ENCODE measurements around the gene LSM7. TPM values are rescaled to one million over a fixed set of nuclear protein-coding genes. Genes with fewer than 3 reads are reported as not detected.

LSM7 gene
- total and polyA plus RNA-seq, 8 donors: 59.3 to 104 (median 96.0) TPM

DNA sequence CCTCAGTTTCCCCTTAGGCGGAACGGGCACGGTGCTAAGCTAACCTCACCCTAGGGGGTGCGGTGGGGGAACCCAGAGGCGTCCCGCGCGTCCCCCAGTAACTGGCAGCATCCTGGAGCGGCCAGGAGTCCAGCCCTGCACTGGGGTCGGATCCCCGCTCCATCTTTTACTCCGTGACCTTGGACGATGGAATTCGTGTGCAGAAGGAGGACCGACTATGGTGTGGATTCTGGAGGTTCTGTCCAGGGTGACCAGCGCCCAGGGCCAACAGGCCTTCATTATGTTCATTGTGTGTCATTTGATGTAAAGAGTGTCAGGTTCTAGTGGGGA is 728 bp upstream of the LSM7 start:
- TF ChIP-seq, protein P1, sequence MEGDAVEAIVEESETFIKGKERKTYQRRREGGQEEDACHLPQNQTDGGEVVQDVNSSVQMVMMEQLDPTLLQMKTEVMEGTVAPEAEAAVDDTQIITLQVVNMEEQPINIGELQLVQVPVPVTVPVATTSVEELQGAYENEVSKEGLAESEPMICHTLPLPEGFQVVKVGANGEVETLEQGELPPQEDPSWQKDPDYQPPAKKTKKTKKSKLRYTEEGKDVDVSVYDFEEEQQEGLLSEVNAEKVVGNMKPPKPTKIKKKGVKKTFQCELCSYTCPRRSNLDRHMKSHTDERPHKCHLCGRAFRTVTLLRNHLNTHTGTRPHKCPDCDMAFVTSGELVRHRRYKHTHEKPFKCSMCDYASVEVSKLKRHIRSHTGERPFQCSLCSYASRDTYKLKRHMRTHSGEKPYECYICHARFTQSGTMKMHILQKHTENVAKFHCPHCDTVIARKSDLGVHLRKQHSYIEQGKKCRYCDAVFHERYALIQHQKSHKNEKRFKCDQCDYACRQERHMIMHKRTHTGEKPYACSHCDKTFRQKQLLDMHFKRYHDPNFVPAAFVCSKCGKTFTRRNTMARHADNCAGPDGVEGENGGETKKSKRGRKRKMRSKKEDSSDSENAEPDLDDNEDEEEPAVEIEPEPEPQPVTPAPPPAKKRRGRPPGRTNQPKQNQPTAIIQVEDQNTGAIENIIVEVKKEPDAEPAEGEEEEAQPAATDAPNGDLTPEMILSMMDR (IDR thresholded peaks at IDR 0.05): no peak
- Histone ChIP-seq H3K4me3 (peak overlapping the region; percentile 82 to 85), H3K36me3 (peaks cover 0 to 18% of the 10 kb centered on the region in 2 donors), H3K9me3 (no peaks in the 10 kb centered on the region), H3K27me3 (no peaks in the 10 kb centered on the region), H3K27ac (peak overlapping the region in 1 of 2 donors; percentile 86), H3K4me1 (peaks cover 15 to 75% of the 10 kb centered on the region in 2 donors)
- ATAC-seq: no peak
- intact Hi-C loops (cut with DNase I): no loop called here
- DNase-seq: no peak

DNA sequence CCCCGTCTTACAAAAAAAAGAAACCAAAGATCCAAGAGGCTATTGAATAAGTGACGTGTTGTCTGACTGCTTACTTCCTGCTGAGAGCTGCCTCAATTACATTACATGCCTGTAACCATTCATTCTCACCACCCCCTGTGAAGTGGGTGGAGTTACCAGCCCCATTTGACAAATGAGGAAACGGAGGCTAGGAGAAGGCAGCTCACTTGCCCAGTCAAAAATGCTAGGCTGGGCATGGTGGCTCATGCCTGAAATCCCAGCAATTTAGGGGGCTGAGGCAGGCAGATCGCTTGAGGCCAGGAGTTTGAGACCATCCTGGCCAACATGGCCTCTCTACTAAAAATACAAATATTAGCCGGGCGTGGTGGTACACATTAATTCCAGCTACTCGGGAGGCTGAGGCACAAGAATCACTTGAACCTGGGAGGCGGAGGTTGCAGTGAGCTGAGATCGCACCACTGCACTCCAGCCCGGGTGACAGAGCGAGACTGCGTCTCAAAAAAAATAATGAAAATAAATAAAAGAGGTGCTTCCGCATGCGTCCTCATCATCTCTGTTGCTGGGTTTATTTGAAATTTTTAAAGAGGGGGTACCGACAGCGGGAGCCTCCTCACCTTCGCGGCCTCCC is 499 bp downstream of the LSM7 start:
- Histone ChIP-seq H3K27me3 (no peaks in the 10 kb centered on the region), H3K36me3 (peaks cover 0 to 31% of the 10 kb centered on the region in 2 donors), H3K4me3 (peak overlapping the region; percentile 82 to 85), H3K4me1 (peaks cover 12 to 67% of the 10 kb centered on the region in 2 donors), H3K27ac (peak overlapping the region; percentile 34 to 86), H3K9me3 (no peaks in the 10 kb centered on the region)
- DNase-seq: peak in 1 of 4 donors; percentile 50
- TF ChIP-seq, protein P1 (IDR thresholded peaks at IDR 0.05): no peak
- intact Hi-C loops (cut with DNase I): no loop called here
- peak; percentile 76 for ATAC-seq

DNA sequence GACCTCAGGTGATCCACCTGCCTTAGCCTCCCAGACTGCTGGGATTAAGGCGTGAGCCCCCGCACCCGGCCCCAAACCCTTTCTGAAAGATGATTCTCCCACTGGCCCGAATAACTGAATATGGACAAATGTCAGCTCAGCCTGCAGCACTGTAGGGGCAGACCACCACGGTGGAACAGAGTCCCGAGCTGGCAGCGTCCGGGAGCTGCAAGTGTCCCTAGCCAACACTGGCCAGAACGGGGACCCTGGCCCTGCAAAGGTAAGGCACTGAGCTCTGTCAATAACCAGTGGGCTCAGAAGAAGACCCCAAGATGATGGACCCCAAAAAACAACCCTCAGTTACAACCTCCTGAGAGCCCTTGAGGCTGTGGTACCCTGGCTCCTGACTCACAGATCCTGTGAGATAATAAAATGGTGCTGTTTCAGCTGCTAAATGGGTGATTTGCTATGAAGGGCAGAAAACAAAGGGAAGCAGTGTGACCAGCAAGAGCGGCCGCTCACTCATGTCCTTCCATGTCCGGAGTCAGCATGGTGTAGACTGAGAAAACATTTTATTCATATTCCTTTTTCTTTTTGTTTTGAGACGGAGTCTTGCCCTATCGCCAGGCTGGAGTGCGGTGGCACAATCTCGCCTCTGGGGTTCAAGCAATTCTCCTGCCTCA is 1.6 kb downstream of the LSM7 start:
- intact Hi-C loops (cut with DNase I): no loop called here
- DNase-seq: no peak
- Histone ChIP-seq H3K4me1 (peaks cover 12 to 57% of the 10 kb centered on the region in 2 donors), H3K27me3 (no peaks in the 10 kb centered on the region), H3K27ac (no peak overlapping the region), H3K9me3 (no peaks in the 10 kb centered on the region), H3K4me3 (peak overlapping the region in 1 of 2 donors; percentile 82), H3K36me3 (peaks cover 0 to 41% of the 10 kb centered on the region in 2 donors)
- ATAC-seq: no peak
- TF ChIP-seq, protein P1 (IDR thresholded peaks at IDR 0.05): no peak

DNA sequence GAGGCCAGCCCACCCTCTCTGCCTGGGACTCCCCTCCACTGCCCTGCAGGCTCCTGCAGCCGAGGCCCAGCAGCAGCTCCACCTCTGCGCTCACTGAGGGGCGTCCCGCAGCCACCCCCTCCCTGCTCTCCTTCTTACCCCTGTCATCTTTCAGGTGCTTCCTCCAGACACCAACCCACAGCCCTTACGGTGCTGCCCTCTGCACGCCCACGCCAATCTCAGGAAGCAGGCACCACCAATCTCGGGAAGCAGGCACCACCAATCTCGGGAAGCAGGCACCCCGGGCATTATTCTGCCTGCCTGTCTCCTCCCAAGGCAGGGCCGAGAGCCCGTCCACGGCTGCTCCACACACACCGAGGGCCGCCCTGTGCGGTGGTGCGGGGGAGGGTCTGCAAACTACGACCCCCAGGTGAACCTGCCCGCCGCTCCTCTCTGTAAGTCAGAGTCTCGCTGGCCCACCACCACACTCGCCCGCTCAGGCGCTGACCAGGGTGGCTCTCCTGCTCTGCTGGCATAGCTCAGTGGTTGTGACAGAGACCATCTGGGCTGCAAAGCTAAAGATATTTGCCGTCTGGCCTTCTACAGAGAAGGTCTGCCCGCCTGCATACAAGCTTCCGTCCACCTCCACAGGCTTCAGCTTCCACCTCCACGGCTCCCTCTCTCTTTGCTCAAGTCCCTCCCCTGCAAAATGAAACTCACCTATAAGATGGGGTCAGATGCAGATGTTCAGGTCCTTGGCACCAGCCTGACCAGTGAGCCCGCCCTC is 2.9 kb downstream of the LSM7 start:
- no peaks in the 10 kb centered on the region for H3K9me3 ChIP-seq
- H3K4me1 ChIP-seq: peaks cover 12 to 44% of the 10 kb centered on the region in 2 donors
- peaks cover 0 to 49% of the 10 kb centered on the region in 2 donors for H3K36me3 ChIP-seq
- TF ChIP-seq, protein P1 (IDR thresholded peaks at IDR 0.05): no peak
- H3K27ac ChIP-seq: no peak overlapping the region
- no peaks in the 10 kb centered on the region for H3K27me3 ChIP-seq
- DNase-seq: peak in 1 of 4 donors; percentile 71
- H3K4me3 ChIP-seq: no peak overlapping the region
- ATAC-seq: no peak
- intact Hi-C loops (cut with DNase I): no loop called here

All from left lung (tissue), 10 donors.